HS-27A (cell line): Measurements from ENCODE around the gene PLEKHB1.
A peak's percentile ranks its signal among the peaks of the same experiment; 100 is the strongest.

Experiments used
- DNase-seq: peaks from one replicate; pipeline ENCODE4 v3.0.0-alpha.2; 2012; ENCODE audit warnings: low read depth, missing footprints

The PLEKHB1 gene, protein sequence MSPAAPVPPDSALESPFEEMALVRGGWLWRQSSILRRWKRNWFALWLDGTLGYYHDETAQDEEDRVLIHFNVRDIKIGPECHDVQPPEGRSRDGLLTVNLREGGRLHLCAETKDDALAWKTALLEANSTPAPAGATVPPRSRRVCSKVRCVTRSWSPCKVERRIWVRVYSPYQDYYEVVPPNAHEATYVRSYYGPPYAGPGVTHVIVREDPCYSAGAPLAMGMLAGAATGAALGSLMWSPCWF

DNA sequence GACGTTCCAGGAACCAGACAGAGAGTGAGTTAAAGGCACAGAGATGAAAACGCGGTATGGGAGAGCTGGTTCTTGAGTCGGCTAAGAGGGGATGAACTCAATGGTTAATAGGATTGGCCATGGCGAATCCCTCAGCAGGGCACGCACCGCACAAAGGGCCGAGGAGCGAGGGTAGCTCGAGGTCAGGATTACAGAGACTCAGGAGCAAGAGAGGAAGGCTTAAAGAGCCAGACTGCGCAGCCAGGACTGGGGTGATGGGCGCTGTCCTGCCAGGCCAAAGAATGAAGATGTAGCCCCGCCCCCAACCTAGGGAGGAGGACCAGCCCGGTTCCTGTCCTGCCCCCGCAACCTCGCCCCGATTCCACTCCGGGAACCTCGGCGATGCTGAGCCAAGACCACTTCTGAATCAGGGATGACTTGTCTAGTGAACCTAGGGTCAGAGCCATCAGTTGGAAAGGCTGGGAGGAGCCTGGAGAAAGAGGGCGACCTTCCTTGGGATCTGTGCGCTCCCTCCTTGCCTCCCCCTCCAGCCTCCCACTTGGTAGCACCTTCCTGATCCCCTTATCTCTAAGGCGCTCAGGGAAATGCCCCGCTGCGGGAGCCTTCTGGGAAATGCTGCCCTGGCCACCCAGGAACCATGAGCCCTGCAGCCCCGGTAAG is at the start of gene PLEKHB1:
PLEKHB1 (plus strand) TSS at position 610 of the 660 bp plus-strand sequence; CDS start at position 638, 28 bp downstream.
- no peak for DNase-seq

DNA sequence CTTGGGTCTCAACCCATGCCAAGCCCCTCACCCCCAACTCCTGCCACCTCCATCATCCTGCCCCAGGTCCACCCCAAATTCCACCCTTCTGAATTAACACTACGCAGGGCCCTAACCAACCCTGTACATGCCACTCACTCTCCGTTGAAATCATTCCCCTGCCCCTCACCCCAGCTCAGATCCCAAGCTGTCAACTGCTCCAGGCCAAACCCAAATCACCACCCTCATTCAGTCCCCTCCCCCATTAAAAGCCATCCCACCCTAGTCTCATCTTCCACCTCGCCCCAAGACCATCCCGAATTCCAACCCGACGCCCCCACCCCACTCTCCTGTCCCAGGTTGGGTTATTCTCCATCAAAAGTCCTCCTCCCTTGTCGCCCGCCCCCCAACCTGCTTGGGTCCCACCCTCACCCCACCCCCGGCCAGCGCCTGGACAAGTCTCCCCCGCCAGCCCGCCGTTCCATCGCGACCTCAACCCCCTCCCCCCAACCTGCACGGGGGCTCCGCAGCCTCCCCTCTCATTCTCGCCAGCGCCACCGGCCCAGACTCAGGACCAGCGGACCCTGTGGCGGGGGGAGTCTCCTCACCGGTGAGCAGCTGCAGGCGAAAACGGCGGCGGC is 48.9 kb upstream of the PLEKHB1 start:
- DNase-seq, result no peak

DNA sequence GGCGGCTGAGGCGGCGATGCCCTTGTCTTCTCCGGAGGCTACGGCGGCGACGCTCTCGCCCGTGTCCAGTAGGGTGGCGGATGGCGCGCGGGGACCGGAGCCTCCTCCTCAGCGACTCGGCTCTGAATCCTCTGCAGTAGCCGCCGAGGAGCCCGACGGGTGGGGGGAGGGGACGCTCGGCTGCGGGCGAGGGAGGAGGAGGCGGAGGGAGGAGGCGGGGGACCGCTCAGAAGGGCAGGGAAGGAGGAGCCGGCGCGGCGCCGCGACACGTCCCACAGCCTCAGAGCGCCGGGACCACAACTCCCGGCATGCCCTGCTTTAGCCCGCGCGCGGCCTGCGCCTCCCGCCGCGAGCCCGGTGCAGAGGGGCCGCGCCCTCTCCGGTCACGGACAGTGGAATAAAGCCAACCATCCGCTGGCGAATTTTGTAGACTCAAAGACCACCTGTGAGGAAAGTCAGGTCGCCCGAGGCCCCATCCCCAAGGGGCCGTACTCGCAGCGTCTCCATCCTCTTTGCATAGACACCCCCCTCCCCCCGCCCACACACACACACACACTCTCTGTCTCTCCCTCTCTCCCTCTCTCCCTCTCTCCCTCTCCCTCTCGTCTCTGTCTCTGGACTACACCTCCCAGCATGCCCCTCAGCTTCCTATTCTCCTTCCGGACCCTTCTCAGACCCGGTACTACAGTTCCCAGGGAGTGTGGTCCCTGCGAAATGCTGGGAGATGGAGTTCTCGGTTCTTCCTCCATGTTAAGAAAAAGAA is 48.2 kb upstream of the PLEKHB1 start, which contains the start of gene FAM168A:
FAM168A (minus strand) TSS at position 157 of the 763 bp plus-strand sequence. CDS start 129,638 bp downstream, outside the sequence.
- peak; percentile 93 for DNase-seq

DNA sequence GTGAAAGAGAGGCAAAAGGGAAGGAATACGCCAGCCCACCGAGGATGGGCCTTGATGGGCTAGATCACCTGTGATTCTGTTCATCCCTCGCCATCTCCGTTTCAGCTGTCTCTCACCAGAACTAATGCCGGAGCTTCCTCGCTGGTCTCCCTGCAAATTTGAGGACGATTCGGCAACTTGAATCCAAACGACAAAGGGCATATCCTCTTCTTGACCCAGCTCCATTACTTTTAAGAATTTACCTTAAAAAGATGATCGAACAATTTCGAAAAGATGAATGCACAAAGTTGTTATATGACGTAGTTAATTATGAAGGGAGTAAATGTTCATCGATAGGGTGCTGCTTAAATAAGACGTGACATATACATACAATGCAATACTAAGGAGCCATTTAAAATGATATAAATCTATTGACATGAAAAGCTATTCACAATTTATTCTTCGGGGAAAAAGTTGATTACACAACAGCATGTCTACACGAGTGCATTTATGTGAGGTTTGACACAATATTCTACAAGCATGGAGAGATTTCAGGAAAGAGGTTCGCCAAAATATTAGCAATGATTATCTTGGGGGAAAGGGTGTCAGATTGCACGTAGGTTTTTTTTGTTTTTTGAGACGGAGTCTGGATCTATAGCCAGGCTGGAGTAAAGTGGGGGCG is 47.5 kb upstream of the PLEKHB1 start:
- no peak for DNase-seq

DNA sequence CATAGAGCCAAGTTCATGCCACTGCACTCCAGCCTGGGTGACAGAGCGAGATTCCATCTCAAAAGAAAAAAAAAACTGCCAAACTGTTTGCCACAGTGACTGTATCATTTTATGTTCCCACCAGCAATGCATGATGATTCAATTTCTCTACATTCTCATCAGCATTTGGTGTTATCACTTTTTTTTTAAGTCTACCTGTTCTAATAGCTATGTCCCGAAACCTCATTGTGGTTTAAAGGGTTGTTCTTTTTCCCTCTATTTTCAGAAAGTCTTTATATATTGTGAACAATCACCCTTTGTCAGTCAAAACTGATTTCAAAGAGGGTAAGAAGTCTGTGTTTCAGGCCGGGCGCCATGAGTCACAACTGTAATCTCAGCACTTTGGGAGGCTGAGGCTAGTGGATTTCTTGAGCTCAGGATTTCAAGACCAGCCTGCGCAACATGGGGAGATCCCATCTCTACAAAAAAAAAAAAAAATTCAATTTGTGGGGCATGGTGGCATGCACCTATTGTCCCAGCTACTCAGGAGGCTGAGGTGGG is 33.7 kb upstream of the PLEKHB1 start:
- DNase-seq, result no peak

DNA sequence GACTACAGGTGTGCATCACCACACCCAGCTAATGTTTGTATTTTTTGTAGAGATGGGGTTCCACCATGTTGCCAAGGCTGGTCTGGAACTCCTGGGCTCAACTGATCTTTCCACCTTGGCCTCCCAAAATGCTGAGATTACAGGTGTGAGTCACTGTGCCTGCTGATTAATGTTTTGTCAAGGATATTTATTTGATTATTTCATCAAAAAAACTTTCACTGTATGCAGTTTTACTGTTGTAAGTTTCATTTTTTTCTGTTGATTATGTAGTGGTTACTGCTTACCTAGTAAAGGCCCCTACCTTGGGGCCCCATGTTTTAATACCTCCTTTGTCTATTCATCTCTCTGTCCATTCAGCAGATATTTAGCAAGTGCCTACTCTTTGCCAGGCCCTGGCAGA is 31.8 kb upstream of the PLEKHB1 start:
- DNase-seq, result no peak

DNA sequence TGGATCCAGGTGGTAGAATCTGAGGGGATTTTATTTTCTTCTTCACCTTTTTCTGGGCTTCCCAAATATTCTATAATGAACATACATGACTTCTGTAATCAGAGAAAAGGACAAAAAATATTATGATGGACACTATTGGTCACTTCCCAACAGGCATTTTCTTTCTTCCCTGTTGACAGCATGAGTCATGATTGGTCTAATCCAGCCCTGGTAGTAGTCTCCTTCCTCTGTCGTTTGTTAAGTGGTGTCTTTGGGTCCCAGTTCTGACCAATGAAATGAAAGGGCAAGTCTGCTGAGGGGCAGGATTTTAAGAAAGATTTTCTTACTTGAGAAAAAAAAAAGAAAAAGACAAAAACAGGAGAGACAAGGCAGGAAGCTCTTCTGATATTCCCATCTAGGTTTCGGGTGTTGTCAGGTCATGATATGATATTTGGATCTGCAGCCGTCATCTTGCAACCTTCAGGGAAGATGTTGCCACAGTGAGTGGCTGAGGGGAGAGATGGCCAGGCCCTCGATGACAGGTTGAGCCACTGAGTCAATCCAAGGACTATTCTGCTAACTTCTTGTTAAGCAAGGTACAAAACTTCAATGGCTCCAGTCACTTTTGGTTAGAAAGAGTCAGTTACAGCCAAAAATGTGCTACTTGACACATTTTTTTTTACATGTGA is 23.3 kb upstream of the PLEKHB1 start:
- DNase-seq, result no peak

DNA sequence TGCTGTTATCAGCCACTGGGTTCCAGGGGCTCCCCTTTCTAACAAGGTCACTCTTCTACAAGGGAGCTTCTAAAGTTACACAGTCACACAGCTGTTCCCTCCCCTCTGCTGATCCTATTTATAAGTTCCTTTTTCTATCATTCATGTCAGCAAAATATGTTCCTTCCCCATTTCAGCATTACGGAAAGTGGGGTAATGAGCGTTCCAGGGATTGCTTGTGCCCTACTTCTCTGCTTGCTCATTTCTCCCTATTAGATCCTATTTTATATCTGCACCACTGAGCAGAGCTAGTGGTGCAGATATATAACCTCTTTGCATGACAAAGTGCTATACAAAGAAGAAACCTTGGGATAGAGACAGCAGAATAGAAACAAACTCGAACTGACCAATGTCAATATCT is 22.7 kb upstream of the PLEKHB1 start:
- DNase-seq, result no peak

DNA sequence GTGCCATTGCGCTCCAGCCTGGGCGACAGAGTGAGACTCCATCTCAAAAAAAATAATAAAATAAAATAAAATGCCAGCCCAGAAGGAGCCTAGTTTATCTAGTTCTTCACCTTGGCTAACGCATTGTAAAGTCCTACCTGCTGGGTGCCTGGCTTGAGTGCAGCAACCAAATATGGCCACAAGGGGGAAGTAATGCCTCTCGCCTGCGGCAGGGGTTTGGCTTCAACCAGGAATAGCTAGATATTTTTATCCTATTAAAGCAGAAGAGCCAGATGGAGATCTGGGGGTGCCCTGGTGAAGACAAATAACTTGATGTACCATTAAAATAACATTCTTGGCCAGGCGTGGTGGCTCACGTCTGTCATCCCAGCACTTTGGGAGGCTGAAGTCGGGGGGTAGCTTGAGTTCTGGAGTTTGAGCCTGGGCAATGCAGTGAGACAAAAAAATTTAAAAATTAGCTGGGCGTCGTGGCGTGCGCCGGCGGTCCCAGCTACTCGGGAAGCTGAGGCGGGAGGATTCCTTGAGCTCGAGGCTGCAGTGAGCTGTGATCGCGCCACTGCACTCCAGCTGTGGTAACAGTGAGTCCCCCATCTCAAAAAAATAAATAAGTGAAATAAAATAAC is 20.6 kb upstream of the PLEKHB1 start:
- DNase-seq, result peak; percentile 39

DNA sequence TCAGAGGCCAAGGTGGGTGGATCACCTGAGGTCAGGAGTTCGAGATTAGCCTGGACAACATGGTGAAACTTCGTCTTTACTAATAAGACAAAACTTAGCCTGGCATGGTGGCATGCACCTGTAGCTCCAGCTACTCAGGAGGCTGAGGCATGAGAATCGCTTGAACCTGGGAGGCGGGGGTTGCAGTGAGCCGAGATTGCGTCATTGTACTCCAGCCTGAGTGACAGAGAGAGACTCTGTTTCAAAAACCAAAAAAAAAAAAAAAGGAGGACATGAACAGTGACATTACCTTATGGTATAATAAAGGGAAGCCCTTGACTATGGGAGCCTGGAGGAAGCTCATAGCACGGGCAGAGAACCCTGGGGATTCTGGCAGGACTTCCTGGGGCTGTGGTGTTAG is 16.5 kb upstream of the PLEKHB1 start:
- no peak for DNase-seq

DNA sequence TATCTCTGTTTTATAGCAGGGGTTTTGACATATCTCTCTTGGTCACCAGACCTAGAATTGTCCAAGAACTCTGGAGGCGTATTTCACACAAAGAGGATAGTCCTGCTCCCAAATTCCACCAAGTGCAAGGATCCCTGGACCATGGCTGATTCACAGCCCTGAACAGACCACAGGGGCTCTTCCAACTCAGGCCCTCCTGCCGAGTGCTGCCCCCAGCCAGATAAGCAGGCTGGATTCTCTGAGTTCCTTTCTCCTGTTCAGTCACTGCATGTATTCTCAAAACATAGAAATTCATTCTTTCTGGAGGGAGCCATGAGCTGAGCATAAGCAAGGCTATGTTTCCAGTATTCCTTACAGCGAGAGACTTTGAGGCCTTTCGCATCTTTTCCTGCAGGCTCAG is 13.4 kb upstream of the PLEKHB1 start:
- DNase-seq, result no peak

DNA sequence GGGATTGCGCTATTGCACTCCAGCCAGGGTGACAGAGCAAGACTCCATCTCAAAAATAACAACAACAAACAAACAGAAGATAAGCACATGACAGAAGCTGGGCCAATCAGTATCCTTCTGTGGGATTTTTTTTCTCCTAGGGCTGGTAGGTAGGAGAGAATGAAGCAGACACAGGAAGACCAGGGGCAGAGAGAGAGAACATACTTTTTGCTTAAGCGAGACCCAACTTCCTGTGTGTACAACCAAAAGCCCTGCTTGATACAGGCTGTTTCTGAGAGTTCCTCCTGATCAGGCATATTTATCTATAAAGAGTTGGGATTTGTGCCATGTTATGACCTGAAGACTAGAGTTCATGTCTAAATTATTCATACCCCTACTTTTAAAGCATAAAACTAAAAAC is 12.4 kb upstream of the PLEKHB1 start:
- no peak for DNase-seq

DNA sequence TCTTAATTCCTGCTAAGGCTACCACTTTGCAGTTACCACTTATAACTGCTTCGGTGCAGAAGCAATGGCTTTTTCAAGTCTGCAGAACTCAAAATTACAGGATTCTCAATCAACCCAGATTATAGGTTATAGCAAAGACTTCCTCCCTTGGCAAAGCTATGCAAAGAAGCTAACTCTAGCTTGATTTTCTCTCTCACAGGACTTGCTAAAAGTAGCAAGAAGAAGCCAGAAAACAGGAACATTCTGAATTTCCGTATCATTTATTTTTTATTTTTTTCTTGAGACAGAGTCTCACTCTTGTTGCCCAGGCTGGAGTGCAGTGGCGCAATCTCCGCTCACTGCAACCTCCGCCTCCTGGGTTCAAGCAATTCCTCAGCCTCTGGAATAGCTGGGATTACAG is 10.7 kb upstream of the PLEKHB1 start:
- DNase-seq, result no peak

DNA sequence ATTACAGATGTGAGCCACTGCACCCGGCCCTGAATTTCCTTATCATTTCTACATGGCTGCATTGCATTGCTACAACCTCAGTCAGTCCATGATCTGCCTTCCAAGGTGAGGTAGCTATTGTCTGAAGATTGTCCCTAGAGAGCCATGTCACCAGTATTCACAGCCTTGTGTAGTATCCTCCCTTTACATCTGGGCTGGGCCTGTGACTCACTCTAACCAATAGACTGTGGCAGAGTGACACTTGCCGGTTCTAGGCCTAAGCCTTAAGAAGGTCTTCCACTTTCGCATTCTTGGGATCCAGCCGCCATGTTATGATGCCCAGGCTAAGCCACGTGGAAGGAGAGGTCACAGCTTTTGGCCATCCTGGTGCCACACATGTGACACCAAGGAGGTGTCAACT is 10.1 kb upstream of the PLEKHB1 start:
- DNase-seq, result no peak

DNA sequence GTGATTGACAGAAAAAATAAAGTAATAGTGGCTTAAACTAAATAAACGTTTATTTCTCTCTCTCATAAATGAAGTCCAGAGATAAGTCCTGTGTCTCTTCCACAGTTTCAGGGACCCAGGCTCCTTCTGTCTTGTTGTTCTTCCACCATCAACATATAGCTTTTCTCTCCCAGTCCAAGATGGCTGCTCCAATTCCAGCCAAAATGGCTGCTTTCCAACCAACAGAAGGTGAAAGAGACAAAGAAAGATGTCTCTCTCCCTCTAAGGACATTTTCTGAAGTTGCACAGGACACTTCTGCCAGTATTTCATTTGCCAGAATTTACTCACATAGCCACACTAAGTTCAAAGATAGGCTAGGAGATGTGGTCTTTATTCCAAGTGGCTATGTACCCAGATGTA is 9.4 kb upstream of the PLEKHB1 start:
- DNase-seq, result no peak

DNA sequence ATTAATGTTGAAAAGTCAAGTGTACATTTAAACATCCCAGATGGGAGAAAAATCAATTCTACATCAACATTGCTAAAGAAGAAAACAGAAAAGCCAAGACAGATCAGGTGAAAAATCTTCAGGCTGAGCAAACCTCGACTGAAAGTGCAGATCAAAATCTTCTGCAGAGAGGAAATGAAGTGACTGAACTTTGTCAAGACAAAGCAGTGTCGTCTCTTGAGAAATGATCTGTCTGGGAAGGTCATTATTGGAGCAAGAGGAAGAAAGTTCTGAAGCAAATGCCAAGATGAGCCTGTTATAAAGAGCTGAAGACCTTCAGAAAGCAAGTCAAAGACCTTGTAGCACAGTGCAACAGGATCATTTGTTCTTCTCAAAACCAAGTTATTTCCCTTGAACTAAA is 5.8 kb upstream of the PLEKHB1 start:
- DNase-seq, result no peak

DNA sequence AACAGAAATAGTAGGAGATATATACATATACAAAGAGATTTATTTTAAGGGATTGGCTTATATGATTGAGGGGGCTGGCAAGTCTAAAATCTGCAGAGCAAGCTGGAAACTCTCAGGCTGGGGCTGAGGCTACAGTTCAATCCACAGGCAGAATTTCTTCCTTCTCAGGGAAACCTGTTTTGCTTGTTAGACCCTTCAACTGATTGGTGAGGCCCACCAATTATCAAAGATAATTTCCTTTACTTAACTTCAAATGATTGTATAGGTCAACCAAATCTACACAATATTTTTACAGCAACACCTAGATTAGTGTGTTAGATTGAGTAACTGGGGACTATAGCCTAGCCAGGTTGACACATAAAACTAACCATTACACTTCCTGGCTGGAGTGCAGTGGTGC is 4.7 kb upstream of the PLEKHB1 start:
- no peak for DNase-seq

DNA sequence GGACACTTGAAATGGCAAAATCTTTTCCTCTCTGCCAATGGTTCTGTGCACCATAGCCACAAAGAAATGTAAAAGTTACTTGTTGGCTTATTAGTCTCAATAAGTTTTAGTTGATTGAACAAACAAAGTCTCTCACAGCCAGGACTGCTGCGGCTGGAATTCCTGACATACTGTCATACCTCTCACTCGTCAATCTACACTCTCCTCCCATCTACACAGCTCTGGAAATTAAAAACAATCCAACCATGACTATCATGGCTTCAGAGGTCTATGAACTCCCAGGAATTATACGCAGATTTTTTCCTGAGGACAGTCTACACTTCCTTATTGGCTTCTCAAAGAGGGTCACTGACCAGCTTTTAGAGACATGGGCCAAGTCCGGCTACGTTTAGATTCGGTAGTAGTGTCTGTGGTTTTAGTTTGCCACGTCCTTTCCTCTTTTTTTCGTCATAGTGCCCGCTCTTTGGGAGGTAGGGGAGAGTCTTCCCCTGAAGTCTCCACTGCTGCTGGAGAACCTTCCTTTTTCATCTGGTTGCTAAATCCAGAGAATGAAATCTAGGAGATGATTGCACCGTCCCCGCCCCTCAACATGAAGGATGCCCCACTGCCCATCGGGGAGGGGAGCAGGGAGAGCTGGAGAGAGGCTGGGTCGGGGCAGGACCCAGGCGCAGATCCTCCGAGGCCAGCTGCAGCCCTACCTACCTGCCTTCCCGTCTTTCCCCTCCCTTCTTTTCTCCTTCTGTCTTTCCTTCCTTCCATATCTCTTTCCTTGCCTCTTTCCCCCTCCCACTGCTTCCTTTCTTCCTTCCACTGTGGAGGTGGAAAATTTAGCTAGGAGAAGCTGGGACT is 1.0 kb upstream of the PLEKHB1 start:
- no peak for DNase-seq

DNA sequence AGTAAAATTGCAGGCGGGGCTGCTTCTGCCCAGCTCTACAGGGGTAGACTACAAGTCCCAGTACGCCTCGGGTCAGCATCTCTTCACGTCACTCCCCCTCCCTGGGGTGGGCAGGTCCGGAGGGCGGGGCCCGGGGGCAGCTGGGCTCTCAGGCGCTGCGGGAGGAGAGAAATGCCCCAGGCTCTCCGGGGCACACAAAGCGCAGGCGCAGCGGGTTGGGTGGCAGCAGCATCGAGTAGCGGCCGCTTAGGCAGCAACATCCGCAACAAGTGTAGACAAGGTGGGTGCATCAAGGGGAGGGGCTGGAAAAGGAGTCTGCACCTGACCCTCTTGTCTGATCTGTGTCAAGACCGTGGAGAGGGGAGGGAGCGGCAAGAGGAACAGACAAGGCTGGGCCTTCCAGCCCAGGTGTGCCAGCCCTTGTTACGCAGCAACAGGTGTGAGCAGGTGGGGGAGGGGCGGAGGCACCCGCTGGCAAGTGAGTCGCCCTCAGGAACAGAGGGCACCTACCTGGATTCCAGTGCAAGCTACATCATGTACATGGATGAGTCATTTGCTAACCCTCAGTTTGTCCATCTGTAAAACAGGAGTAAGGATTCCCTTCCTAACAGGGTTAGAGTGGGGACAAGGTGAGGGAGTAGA is 1.2 kb downstream of the PLEKHB1 start:
- peak; percentile 27 for DNase-seq
